ENCODE results near the gene PATE1. TPM values are rescaled to one million over a fixed set of nuclear protein-coding genes. Genes with fewer than 3 reads are reported as not detected.

PATE1 gene
- total RNA-seq, 1 experiment from 2014 or later: not detected

- H4K20me1 ChIP-seq (ENCODE audit: insufficient read depth): no peaks in the 10 kb centered on the region
- no peak overlapping the region for H2AFZ ChIP-seq
- intact Hi-C loops (cut with micrococcal nuclease; ENCODE audit: unreplicated experiment): no loop called here
- no peaks in the 10 kb centered on the region for H3F3A ChIP-seq (ENCODE audit: insufficient read depth, low read depth)
- no peak overlapping the region for H3K4me2 ChIP-seq
- no peak overlapping the region for H3K4me3 ChIP-seq
- H3K36me3 ChIP-seq (ENCODE audit: low read depth): no peaks in the 10 kb centered on the region
- H3K79me2 ChIP-seq (ENCODE audit: low read depth): no peaks in the 10 kb centered on the region
- DNase-seq: no peak
- no peaks in the 10 kb centered on the region for H3K9me3 ChIP-seq (ENCODE audit: insufficient read depth, low read depth)
- no TSS peak for BruUV-seq (replicated peaks)
- H3K27me3 ChIP-seq (ENCODE audit: insufficient read depth, low read depth): peaks cover 82% of the 10 kb centered on the region
- no peaks in the 10 kb centered on the region for H3K4me1 ChIP-seq (replicated peaks; ENCODE audit: insufficient read depth)
- no peak overlapping the region for H3K27ac ChIP-seq
- H3K9me2 ChIP-seq (ENCODE audit: insufficient read depth): no peaks in the 10 kb centered on the region
- ChIA-PET CTCF (no interaction called here), POLR2A (ENCODE audit: unreplicated experiment) (no interaction called here)
- no peak for TF ChIP-seq EZH2 (IDR thresholded peaks at IDR 0.05; ENCODE audit: low read depth)
- no peak for TF ChIP-seq CTCF (conservative IDR thresholded peaks at IDR 0.05)
These were observed 22.4 kb downstream of the PATE1 start for GRCh38 chr11:125768336-125769046.

DNA sequence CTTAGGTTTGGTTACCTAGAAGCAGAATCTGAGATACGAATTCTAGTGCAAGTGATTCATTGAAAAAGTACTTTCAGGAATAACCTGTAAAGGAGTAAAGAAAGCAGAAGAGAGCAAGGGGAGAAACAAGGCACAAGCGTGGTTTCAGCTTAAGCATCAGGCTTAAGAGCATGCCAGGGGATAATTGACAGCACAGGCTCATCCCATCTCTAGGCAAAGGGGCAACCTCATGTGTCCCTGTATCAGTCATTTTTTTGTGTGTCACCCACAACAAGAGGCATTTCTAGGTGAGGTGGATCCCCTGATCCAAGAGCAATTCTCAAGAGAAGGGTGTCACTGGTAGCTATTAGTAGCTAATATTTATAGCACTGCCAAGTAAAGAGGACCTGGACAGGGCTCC lies 24.5 kb downstream of the PATE1 start:
- Histone ChIP-seq H4K20me1 (ENCODE audit: insufficient read depth) (no peaks in the 10 kb centered on the region), H2AFZ (no peak overlapping the region), H3K4me3 (no peak overlapping the region), H3K79me2 (ENCODE audit: low read depth) (no peaks in the 10 kb centered on the region), H3F3A (ENCODE audit: insufficient read depth, low read depth) (no peaks in the 10 kb centered on the region), H3K4me1 (replicated peaks; ENCODE audit: insufficient read depth) (no peaks in the 10 kb centered on the region), H3K4me2 (no peak overlapping the region), H3K9me2 (ENCODE audit: insufficient read depth) (no peaks in the 10 kb centered on the region), H3K9me3 (ENCODE audit: insufficient read depth, low read depth) (no peaks in the 10 kb centered on the region), H3K27me3 (ENCODE audit: insufficient read depth, low read depth) (peaks cover 64% of the 10 kb centered on the region), H3K27ac (no peak overlapping the region), H3K36me3 (ENCODE audit: low read depth) (no peaks in the 10 kb centered on the region)
- no TSS peak for BruUV-seq (replicated peaks)
- no peak for DNase-seq
- intact Hi-C loops (cut with micrococcal nuclease; ENCODE audit: unreplicated experiment): no loop called here
- ChIA-PET CTCF (no interaction called here), POLR2A (ENCODE audit: unreplicated experiment) (interaction anchor here (0.5 kb wide), 1 partner anchor 845 kb away, joined by 6 read pairs; no protein-coding TSS in a partner anchor)
- no peak for TF ChIP-seq CTCF (conservative IDR thresholded peaks at IDR 0.05)
- TF ChIP-seq EZH2 (IDR thresholded peaks at IDR 0.05; ENCODE audit: low read depth): no peak

GRCh38 chr11:125772834-125773505 lies 26.9 kb downstream of the PATE1 start:
- Histone ChIP-seq H3K4me3 (no peak overlapping the region), H3K9me2 (ENCODE audit: insufficient read depth) (no peaks in the 10 kb centered on the region), H3K4me2 (no peak overlapping the region), H3K4me1 (replicated peaks; ENCODE audit: insufficient read depth) (no peaks in the 10 kb centered on the region), H4K20me1 (ENCODE audit: insufficient read depth) (no peaks in the 10 kb centered on the region), H3F3A (ENCODE audit: insufficient read depth, low read depth) (no peaks in the 10 kb centered on the region), H3K27ac (no peak overlapping the region), H3K27me3 (ENCODE audit: insufficient read depth, low read depth) (peaks cover 49% of the 10 kb centered on the region), H3K9me3 (ENCODE audit: insufficient read depth, low read depth) (no peaks in the 10 kb centered on the region), H3K36me3 (ENCODE audit: low read depth) (no peaks in the 10 kb centered on the region), H2AFZ (no peak overlapping the region), H3K79me2 (ENCODE audit: low read depth) (no peaks in the 10 kb centered on the region)
- TF ChIP-seq EZH2 (IDR thresholded peaks at IDR 0.05; ENCODE audit: low read depth) (no peak), CTCF (conservative IDR thresholded peaks at IDR 0.05) (no peak)
- no TSS peak for BruUV-seq (replicated peaks)
- DNase-seq: no peak
- intact Hi-C loops (cut with micrococcal nuclease; ENCODE audit: unreplicated experiment): no loop called here
- POLR2A ChIA-PET (ENCODE audit: unreplicated experiment): no interaction called here
- CTCF ChIA-PET: no interaction called here
